ENCODE results near the gene PRCC.
"Not testable (repeated sequence)": the region's sequence is repeated elsewhere in the genome, so short reads cannot be mapped to it uniquely, and the experiment has no call there.

Gene PRCC

GRCh38 chr1:156744786-156745419, 22.4 kb upstream of the PRCC start:
- no peak for DNase-seq

- DNase-seq: no peak
These were observed 21.5 kb upstream of the PRCC start for GRCh38 chr1:156745881-156746280.

GRCh38 chr1:156746406-156746727, 21.0 kb upstream of the PRCC start:
- no peak for DNase-seq

GRCh38 chr1:156746728-156747631, 20.4 kb upstream of the PRCC start:
- no peak for DNase-seq

GRCh38 chr1:156747742-156748669, 19.3 kb upstream of the PRCC start:
- no peak for DNase-seq

- DNase-seq: no peak
These were observed 18.5 kb upstream of the PRCC start for GRCh38 chr1:156748670-156749418.

GRCh38 chr1:156749419-156750118, 17.8 kb upstream of the PRCC start:
- DNase-seq: no peak

- peak; percentile 55 for DNase-seq
These were observed 17.1 kb upstream of the PRCC start for GRCh38 chr1:156750191-156750672.

- DNase-seq: no peak
These were observed 16.5 kb upstream of the PRCC start for GRCh38 chr1:156750711-156751450.

- no peak for DNase-seq
These were observed 15.9 kb upstream of the PRCC start, which contains the start of gene HDGF for GRCh38 chr1:156751451-156751756. HDGF (minus strand) TSS chr1:156751675; CDS start chr1:156751429, 246 bp downstream.

- DNase-seq: peak; percentile 97
These were observed 15.4 kb upstream of the PRCC start for GRCh38 chr1:156751757-156752481.

- DNase-seq: no peak
These were observed 14.4 kb upstream of the PRCC start for GRCh38 chr1:156752843-156753482.

GRCh38 chr1:156754219-156754618, 13.1 kb upstream of the PRCC start:
- DNase-seq: no peak

GRCh38 chr1:156755527-156755950, 11.8 kb upstream of the PRCC start:
- no peak for DNase-seq

GRCh38 chr1:156756355-156756754, 11.0 kb upstream of the PRCC start:
- DNase-seq: no peak

- DNase-seq: not testable (repeated sequence)
These were observed 9.6 kb upstream of the PRCC start for GRCh38 chr1:156757572-156758253.

GRCh38 chr1:156760092-156760795, 7.1 kb upstream of the PRCC start:
- no peak for DNase-seq

GRCh38 chr1:156760796-156761104, 6.6 kb upstream of the PRCC start:
- no peak for DNase-seq

- not testable (repeated sequence) for DNase-seq
These were observed 2.2 kb upstream of the PRCC start for GRCh38 chr1:156765136-156765535.

Data from activated T-cell treated with anti-CD3 and anti-CD28 coated beads for 4 hours (primary cell).